GM12873 (cell line): ENCODE data around the gene METTL6.

ENCODE experiments used
- CTCF ChIP-seq: IDR thresholded peaks from 2 replicates; pipeline ENCODE4 v1.5.1; 2012; ENCODE audit warnings: low read depth, mild to moderate bottlenecking, moderate library complexity, low read length, control low read depth; ENCODE audit not compliant: insufficient read depth; ENCODE audit errors: missing control alignments

Gene METTL6

DNA sequence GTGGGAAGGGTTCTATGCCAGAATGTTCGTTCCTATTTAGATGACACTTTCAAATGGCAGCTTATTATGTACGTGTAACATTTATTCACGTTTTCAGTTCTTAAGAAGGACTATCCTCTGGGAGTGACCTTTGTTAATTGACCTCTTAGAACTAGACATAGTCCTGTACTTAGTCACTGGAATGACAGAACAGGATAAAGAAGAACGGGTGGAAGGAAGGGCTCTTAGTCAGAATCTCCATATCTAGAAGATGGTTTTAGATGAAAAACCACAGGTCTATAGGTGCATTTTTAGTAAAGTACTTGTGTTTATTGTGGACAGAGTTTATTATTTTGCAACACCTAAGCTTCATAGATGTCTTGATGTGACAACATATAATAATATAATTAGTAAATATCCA, 6.5 kb downstream of the METTL6 start:
- TF ChIP-seq CTCF: no peak

GRCh38 chr3:15409774-15410173, 17.6 kb downstream of the METTL6 start:
- no peak for TF ChIP-seq CTCF

- TF ChIP-seq CTCF: no peak
Observed at GRCh38 chr3:15409239-15409638, 18.1 kb downstream of the METTL6 start.

GRCh38 chr3:15405448-15406050, 21.8 kb downstream of the METTL6 start:
- peak; percentile 55 for TF ChIP-seq CTCF

DNA sequence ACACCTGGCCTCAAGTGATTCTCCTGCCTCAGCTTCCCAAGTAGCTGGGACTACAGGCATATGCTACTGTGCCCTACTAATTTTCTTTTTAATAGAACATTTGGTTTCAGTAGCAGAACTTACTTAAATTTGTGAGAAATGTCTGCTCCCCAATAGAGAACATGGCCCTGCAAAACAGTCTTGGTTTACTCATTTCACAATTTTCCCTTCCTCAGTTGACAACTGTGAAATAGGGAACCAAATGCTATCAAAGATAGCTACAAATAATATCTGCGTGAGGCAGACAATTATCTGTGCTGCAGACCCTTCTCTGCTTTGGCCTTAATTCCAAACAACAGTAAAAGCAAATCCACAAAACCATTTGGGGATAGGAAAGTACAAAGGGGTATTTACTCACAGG, 22.6 kb downstream of the METTL6 start:
- TF ChIP-seq CTCF: no peak

DNA sequence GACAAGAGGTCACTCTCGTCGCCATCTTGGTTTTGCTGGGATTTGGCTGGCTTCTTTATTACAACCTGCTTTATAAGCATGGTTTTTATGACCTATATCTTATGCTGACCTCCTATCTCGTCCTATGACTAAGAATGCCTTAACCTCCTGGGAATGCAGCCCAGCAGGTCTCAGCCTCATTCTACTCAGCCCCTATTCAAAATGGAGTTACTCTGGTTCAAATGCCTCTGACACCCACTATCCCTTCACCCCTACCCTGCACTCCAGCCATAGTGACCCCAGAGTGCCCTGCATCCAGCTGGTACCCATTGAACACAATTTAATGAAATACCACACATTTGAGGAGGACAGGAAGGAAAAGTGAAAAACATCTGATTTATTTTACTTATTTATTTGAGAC, 23.4 kb downstream of the METTL6 start:
- TF ChIP-seq CTCF: no peak

DNA sequence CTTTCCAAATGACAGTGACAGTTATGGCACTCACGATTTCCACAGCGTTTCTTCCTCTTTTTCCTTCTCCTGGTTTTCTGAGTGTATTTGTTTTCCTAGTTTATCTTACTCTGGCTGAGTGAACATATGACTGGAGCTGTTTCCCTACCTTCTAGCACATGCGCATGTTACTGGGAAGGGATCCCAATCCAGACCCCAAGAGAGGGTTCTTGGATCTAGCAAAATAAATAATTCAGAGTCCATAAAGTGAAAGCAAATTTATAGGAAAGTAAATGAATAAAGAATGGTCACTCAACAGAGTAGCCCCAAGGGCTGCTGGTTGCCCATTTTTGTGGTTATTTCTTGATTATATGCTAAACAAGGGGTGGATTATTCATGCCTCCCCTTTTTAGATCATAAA, 23.8 kb downstream of the METTL6 start:
- TF ChIP-seq CTCF: no peak
